H9 (cell line): ENCODE results near the gene CSF1. TPM values are rescaled to one million over a fixed set of nuclear protein-coding genes. Genes with fewer than 3 reads are reported as not detected.
"Not testable (repeated sequence)": the region's sequence is repeated elsewhere in the genome, so short reads cannot be mapped to it uniquely, and the experiment has no call there.

Experiments
- DNase-seq: peaks from one replicate; pipeline ENCODE4 v3.0.0-alpha.2; 2017
- H2AFZ ChIP-seq: one replicate; pipeline ENCODE4 v1.6.1; 2013; ENCODE audit warnings: mild to moderate bottlenecking, low read length, control low read depth, moderate library complexity
- H2AK5ac ChIP-seq: 2 replicates; pipeline ENCODE4 v1.6.1; 2013; ENCODE audit warnings: low read length, control low read depth, mixed read lengths; ENCODE audit not compliant: insufficient read length
- H2BK120ac ChIP-seq: one replicate; pipeline ENCODE4 v1.6.1; 2013; ENCODE audit warnings: low read depth, mild to moderate bottlenecking, low read length, control low read depth, inconsistent platforms; ENCODE audit not compliant: poor library complexity, severe bottlenecking
- H2BK12ac ChIP-seq: 2 replicates; pipeline ENCODE4 v1.6.1; 2013; ENCODE audit warnings: low read length, control low read depth, mixed read lengths, low read depth; ENCODE audit not compliant: insufficient read length
- H2BK15ac ChIP-seq: 2 replicates; pipeline ENCODE4 v1.6.1; 2013; ENCODE audit warnings: low read depth, low read length, control low read depth
- H2BK20ac ChIP-seq: one replicate; pipeline ENCODE4 v1.6.1; 2013; ENCODE audit warnings: low read depth, mild to moderate bottlenecking, low read length, control low read depth, inconsistent platforms; ENCODE audit not compliant: poor library complexity, severe bottlenecking
- H2BK5ac ChIP-seq: 2 replicates; pipeline ENCODE4 v1.6.1; 2013; ENCODE audit warnings: low read length, control low read depth, mixed read lengths; ENCODE audit not compliant: insufficient read length
- H3K14ac ChIP-seq: 2 replicates; pipeline ENCODE4 v1.6.1; 2013; ENCODE audit warnings: low read length, control low read depth; ENCODE audit not compliant: insufficient read depth
- H3K18ac ChIP-seq: 2 replicates; pipeline ENCODE4 v1.6.1; 2013; ENCODE audit warnings: low read depth, mild to moderate bottlenecking, mixed read lengths, low read length, control low read depth; ENCODE audit not compliant: insufficient read length
- H3K23ac ChIP-seq: 2 replicates; pipeline ENCODE4 v1.6.1; 2013; ENCODE audit warnings: low read length, control low read depth, mixed read lengths, low read depth; ENCODE audit not compliant: insufficient read length
- H3K23me2 ChIP-seq: 2 replicates; pipeline ENCODE4 v1.6.1; 2013; ENCODE audit warnings: low read depth, mild to moderate bottlenecking, mixed read lengths, low read length, control low read depth; ENCODE audit not compliant: insufficient read length, poor library complexity, severe bottlenecking
- H3K27ac ChIP-seq: 2 replicates; pipeline ENCODE4 v1.5.1; 2013; ENCODE audit warnings: low read length, control low read depth, mixed read lengths, low read depth; ENCODE audit not compliant: insufficient read length
- H3K27me3 ChIP-seq: 2 replicates; pipeline ENCODE4 v1.6.1; 2013; ENCODE audit warnings: low read length, control low read depth, inconsistent platforms; ENCODE audit not compliant: insufficient read depth
- H3K4ac ChIP-seq: 2 replicates; pipeline ENCODE4 v1.6.1; 2013; ENCODE audit warnings: low read depth, mild to moderate bottlenecking, control low read depth, inconsistent platforms, low read length, moderate library complexity
- H3K4me1 ChIP-seq: 2 replicates; pipeline ENCODE4 v1.6.1; 2013; ENCODE audit warnings: low read length, control low read depth, inconsistent platforms; ENCODE audit not compliant: insufficient read depth
- H3K4me2 ChIP-seq: 2 replicates; pipeline ENCODE4 v1.6.1; 2013; ENCODE audit warnings: low read length, control low read depth, mixed read lengths; ENCODE audit not compliant: insufficient read length, insufficient read depth
- H3K56ac ChIP-seq: 2 replicates; pipeline ENCODE4 v1.6.1; 2013; ENCODE audit warnings: low read depth, mild to moderate bottlenecking, mixed read lengths, low read length, control low read depth; ENCODE audit not compliant: insufficient read length
- H3K79me1 ChIP-seq: 2 replicates; pipeline ENCODE4 v1.6.1; 2013; ENCODE audit warnings: low read depth, mild to moderate bottlenecking, moderate library complexity, low read length, control low read depth, inconsistent platforms; ENCODE audit not compliant: insufficient read depth, poor library complexity, severe bottlenecking
- H3K79me2 ChIP-seq: 2 replicates; pipeline ENCODE4 v1.6.1; 2013; ENCODE audit warnings: low read length, control low read depth, inconsistent platforms; ENCODE audit not compliant: insufficient read depth
- H3K9ac ChIP-seq: 2 replicates; pipeline ENCODE4 v1.6.1; 2013; ENCODE audit warnings: low read length, control low read depth, mixed read lengths; ENCODE audit not compliant: insufficient read length; ENCODE audit errors: extremely low read depth
- H3K9me3 ChIP-seq: one replicate; pipeline ENCODE4 v1.6.1; 2013; ENCODE audit warnings: low read depth, low read length, inconsistent platforms; ENCODE audit not compliant: control insufficient read depth
- H3T11ph ChIP-seq: one replicate; pipeline ENCODE4 v1.6.1; 2013; ENCODE audit warnings: mild to moderate bottlenecking, low read length, control low read depth, inconsistent platforms
- H4K20me1 ChIP-seq: one replicate; pipeline ENCODE4 v1.6.1; 2013; ENCODE audit not compliant: control insufficient read depth, insufficient read length, insufficient read depth
- H4K5ac ChIP-seq: 2 replicates; pipeline ENCODE4 v1.6.1; 2013; ENCODE audit warnings: low read depth, mild to moderate bottlenecking, mixed read lengths, low read length, control low read depth; ENCODE audit not compliant: insufficient read length
- H4K8ac ChIP-seq: replicated peaks from 2 replicates; pipeline ENCODE4 v1.6.1; 2013; ENCODE audit warnings: low read length, control low read depth, mixed read lengths, low read depth; ENCODE audit not compliant: insufficient read length
- H4K91ac ChIP-seq: 2 replicates; pipeline ENCODE4 v1.6.1; 2013; ENCODE audit warnings: low read depth, mild to moderate bottlenecking, moderate library complexity, mixed read lengths, low read length, control low read depth; ENCODE audit not compliant: insufficient read length
- H3K27ac Mint-ChIP-seq, 3 experiments: 2 replicates in 2 of 3; 3 replicates in 1 of 3; pipeline ENCODE4 v1.8.0; 2020 to 2021; ENCODE audit warnings: mixed read lengths in 3 of 3, mild to moderate bottlenecking in 1 of 3, moderate library complexity in 1 of 3
- H3K27me3 Mint-ChIP-seq: 2 replicates; pipeline ENCODE4 v1.8.0; 2021; ENCODE audit warnings: low read depth, mild to moderate bottlenecking, moderate library complexity, mixed read lengths
- H3K36me3 Mint-ChIP-seq, 3 experiments: 2 replicates in 2 of 3; 3 replicates in 1 of 3; pipeline ENCODE4 v1.8.0; 2020 to 2021; ENCODE audit warnings: low read depth in 3 of 3, mixed read lengths in 3 of 3; ENCODE audit not compliant: insufficient read depth in 1 of 3
- H3K4me1 Mint-ChIP-seq, 2 experiments: 2 replicates each; pipeline ENCODE4 v1.8.0; 2020; ENCODE audit warnings: mixed read lengths in 2 of 2
- H3K4me3 Mint-ChIP-seq, 2 experiments: 2 replicates in 1 of 2; 3 replicates in 1 of 2; pipeline ENCODE4 v1.8.0; 2020 to 2021; ENCODE audit warnings: mild to moderate bottlenecking in 2 of 2, mixed read lengths in 2 of 2, moderate library complexity in 1 of 2
- H3K9me3 Mint-ChIP-seq, 2 experiments: 2 replicates in 1 of 2; 3 replicates in 1 of 2; pipeline ENCODE4 v1.8.0; 2020; ENCODE audit warnings: mild to moderate bottlenecking in 2 of 2, mixed read lengths in 2 of 2, moderate library complexity in 1 of 2
- WGBS: extraction: QIAGEN DNeasy Blood & Tissue Kit; methylation state at CpG from one replicate; pipeline ENCODE4 v1.1.7; 2013; ENCODE audit warnings: missing lambda C conversion rate, low lambda C conversion rate, mixed read lengths; ENCODE audit not compliant: insufficient read length; ENCODE audit errors: extremely low coverage; 5-methylcytosine and 5-hydroxymethylcytosine counted together
- total RNA-seq: library from RNA; stranded (reverse); gene quantifications from 2 replicates; pipeline ENCODE4 v1.2.1, GENCODE V29; 2021
- TF ChIP-seq, protein P1 (sequence below): fragments of 200-600 bp; sonication (generic); conservative IDR thresholded peaks from 3 replicates; pipeline ENCODE4 v1.8.0; 2021; ENCODE audit warnings: antibody characterized with exemption, mild to moderate bottlenecking

Gene CSF1
- total RNA-seq, 1 experiment from 2014 or later: 2.3 TPM

DNA sequence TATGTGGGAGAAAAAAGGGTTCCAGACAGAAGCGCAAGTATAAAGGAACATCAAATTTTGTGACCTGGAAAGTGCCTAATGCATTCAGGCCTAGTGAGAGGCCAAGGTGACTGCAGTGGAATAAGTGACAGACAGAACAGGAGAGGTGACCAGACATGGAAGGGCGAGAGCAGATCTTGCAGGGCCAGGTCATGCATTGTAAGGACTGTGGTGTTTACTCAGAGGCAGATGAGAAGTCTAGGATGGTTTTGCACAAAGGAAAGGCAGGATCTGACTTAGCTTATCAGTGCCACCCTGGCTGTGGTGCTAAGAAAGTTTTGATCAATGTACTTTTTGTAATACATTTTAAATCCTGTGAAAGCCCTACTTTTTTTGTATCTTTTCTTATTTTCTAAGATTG is 39.9 kb downstream of the CSF1 start:
- H3K36me3 Mint-ChIP-seq: no peaks in the 10 kb centered on the region
- H4K8ac ChIP-seq: no peak overlapping the region
- peaks cover 2% of the 10 kb centered on the region; the same call in 1 of the 2 replicates for H3K4me1 ChIP-seq
- H3T11ph ChIP-seq: no peak overlapping the region
- no peaks in the 10 kb centered on the region for H3K23me2 ChIP-seq
- H3K79me1 ChIP-seq: no peaks in the 10 kb centered on the region
- peaks cover 6 to 7% of the 10 kb centered on the region in 2 experiments for H3K4me1 Mint-ChIP-seq
- H3K27me3 ChIP-seq: no peaks in the 10 kb centered on the region
- H2BK12ac ChIP-seq: no peak overlapping the region
- H4K5ac ChIP-seq: no peak overlapping the region
- H3K9ac ChIP-seq: no peak overlapping the region
- H2BK15ac ChIP-seq: no peak overlapping the region
- no peak overlapping the region for H3K4me3 Mint-ChIP-seq
- no peak for DNase-seq
- no peak overlapping the region for H2BK5ac ChIP-seq
- H3K9me3 Mint-ChIP-seq: no peaks in the 10 kb centered on the region
- no peak overlapping the region for H2BK120ac ChIP-seq
- no peak overlapping the region for H2BK20ac ChIP-seq
- H4K91ac ChIP-seq: no peak overlapping the region
- H3K14ac ChIP-seq: no peak overlapping the region
- no peaks in the 10 kb centered on the region for H3K79me2 ChIP-seq
- no peak overlapping the region for H3K4ac ChIP-seq
- no peak overlapping the region for H3K18ac ChIP-seq
- no peak overlapping the region for H3K27ac ChIP-seq
- H3K23ac ChIP-seq: no peak overlapping the region
- H3K9me3 ChIP-seq: no peaks in the 10 kb centered on the region
- no peak overlapping the region for H2AFZ ChIP-seq
- H4K20me1 ChIP-seq: no peaks in the 10 kb centered on the region
- H3K27me3 Mint-ChIP-seq: peaks cover 19% of the 10 kb centered on the region
- no peak overlapping the region for H2AK5ac ChIP-seq
- WGBS: no CpG with 5 or more reads among the region's 2 CpGs
- TF ChIP-seq, protein P1, sequence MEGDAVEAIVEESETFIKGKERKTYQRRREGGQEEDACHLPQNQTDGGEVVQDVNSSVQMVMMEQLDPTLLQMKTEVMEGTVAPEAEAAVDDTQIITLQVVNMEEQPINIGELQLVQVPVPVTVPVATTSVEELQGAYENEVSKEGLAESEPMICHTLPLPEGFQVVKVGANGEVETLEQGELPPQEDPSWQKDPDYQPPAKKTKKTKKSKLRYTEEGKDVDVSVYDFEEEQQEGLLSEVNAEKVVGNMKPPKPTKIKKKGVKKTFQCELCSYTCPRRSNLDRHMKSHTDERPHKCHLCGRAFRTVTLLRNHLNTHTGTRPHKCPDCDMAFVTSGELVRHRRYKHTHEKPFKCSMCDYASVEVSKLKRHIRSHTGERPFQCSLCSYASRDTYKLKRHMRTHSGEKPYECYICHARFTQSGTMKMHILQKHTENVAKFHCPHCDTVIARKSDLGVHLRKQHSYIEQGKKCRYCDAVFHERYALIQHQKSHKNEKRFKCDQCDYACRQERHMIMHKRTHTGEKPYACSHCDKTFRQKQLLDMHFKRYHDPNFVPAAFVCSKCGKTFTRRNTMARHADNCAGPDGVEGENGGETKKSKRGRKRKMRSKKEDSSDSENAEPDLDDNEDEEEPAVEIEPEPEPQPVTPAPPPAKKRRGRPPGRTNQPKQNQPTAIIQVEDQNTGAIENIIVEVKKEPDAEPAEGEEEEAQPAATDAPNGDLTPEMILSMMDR: no peak
- no peak overlapping the region for H3K4me2 ChIP-seq
- no peak overlapping the region for H3K56ac ChIP-seq
- no peak overlapping the region; a peak in 1 of 7 replicates for H3K27ac Mint-ChIP-seq

- H3K23ac ChIP-seq, H2BK20ac ChIP-seq, H3K4me3 Mint-ChIP-seq, H3T11ph ChIP-seq, H3K23me2 ChIP-seq, H3K4me2 ChIP-seq, H2AK5ac ChIP-seq, H3K79me2 ChIP-seq, H2AFZ ChIP-seq, H4K8ac ChIP-seq, H3K9me3 ChIP-seq, DNase-seq, H3K27ac ChIP-seq, H2BK15ac ChIP-seq, H4K20me1 ChIP-seq, H4K91ac ChIP-seq, H3K79me1 ChIP-seq, H3K27me3 ChIP-seq, H3K27ac Mint-ChIP-seq, H3K4ac ChIP-seq, H3K14ac ChIP-seq, H3K18ac ChIP-seq, H2BK5ac ChIP-seq, H2BK12ac ChIP-seq, H3K36me3 Mint-ChIP-seq, H3K56ac ChIP-seq, H3K4me1 ChIP-seq, H3K9me3 Mint-ChIP-seq, H2BK120ac ChIP-seq, H4K5ac ChIP-seq, H3K9ac ChIP-seq, H3K4me1 Mint-ChIP-seq: not testable (repeated sequence)
- no CpG with 5 or more reads among the region's 5 CpGs for WGBS
- H3K27me3 Mint-ChIP-seq: peaks cover 22% of the 10 kb centered on the region
These were observed 40.9 kb downstream of the CSF1 start for GRCh38 chr1:109951501-109951900.
